HepG2 (cell line): ENCODE results near the gene LYZL1. TPM values are rescaled to one million over a fixed set of nuclear protein-coding genes. Genes with fewer than 3 reads are reported as not detected.

Experiments
- ATAC-seq: fragments of 200-7000 bp; cut with Tn5 transposase; 3 replicates; pipeline ENCODE4 v1.9.1; 2020; ENCODE audit warnings: mild to moderate bottlenecking, moderate library complexity
- BruUV-seq: library from RNA; stranded (reverse); fragments of 400-500 nt; replicated peaks from 2 replicates; lab custom pipeline; 2021; lab: Mats Ljungman, UMichigan
- CTCF ChIA-PET: fragments of 300-600 bp; formaldehyde crosslinking; extraction: SDS; loops from one replicate; lab custom pipeline; 2021; ENCODE audit warnings: low total read pairs, inconsistent platforms, low intra/inter-chr PET ratio; lab: Yijun Ruan, JAX
- POLR2A ChIA-PET: fragments of 350-600 bp; sonication (Branson Sonifier 250); formaldehyde crosslinking; loops from one replicate; lab custom pipeline; 2020; ENCODE audit warnings: antibody characterized with exemption, inconsistent platforms; lab: Yijun Ruan, JAX
- DNase-seq: peaks from one replicate; pipeline ENCODE4 v3.0.0-alpha.2; 2015; ENCODE audit warnings: low spot score
- FAIRE-seq: peaks from 3 replicates; lab custom pipeline; 2011; peaks lifted over from hg19 to GRCh38; lab: Jason Lieb, UNC
- H2AFZ ChIP-seq: one replicate; pipeline ENCODE4 v1.6.1; 2011; ENCODE audit warnings: low read length, inconsistent platforms
- H3K27ac ChIP-seq: fragments of 300-600 bp; 3 replicates; pipeline ENCODE4 v1.8.0; 2011; ENCODE audit warnings: mixed run types, mild to moderate bottlenecking, mixed read lengths, low read length, inconsistent platforms; ENCODE audit not compliant: insufficient read depth; ENCODE audit errors: extremely low read length
- H3K27me3 ChIP-seq, 2 experiments: fragments of 200-600 bp in 1 of 2; 2 replicates in 1 of 2; 3 replicates in 1 of 2; pipeline versions ENCODE4 v1.6.0 to v1.8.0; 2011; ENCODE audit warnings: low read length in 2 of 2, mild to moderate bottlenecking in 2 of 2, moderate library complexity in 2 of 2, inconsistent platforms in 1 of 2; ENCODE audit not compliant: insufficient read depth in 2 of 2, control insufficient read depth in 1 of 2
- H3K36me3 ChIP-seq, 2 experiments: fragments of 200-600 bp in 1 of 2; replicated peaks in 1 of 2; 2 replicates in 1 of 2; 3 replicates in 1 of 2; pipeline versions ENCODE4 v1.5.1 to v1.8.0; 2011; ENCODE audit warnings: low read length in 2 of 2, inconsistent platforms in 1 of 2; ENCODE audit not compliant: insufficient read depth in 2 of 2, control insufficient read depth in 1 of 2
- H3K4me1 ChIP-seq: 2 replicates; pipeline ENCODE4 v1.5.1; 2012; ENCODE audit warnings: low read length, inconsistent platforms; ENCODE audit not compliant: insufficient read depth
- H3K4me2 ChIP-seq: 2 replicates; pipeline ENCODE4 v1.6.0; 2011; ENCODE audit warnings: low read depth, low read length, inconsistent platforms
- H3K4me3 ChIP-seq, 3 experiments: fragments of 200-600 bp in 1 of 3; sonication (generic), shearing (Covaris generic) in 1 of 3; replicated peaks in 1 of 3; 2 replicates each; pipeline ENCODE4 v1.5.1; 2011 to 2016; ENCODE audit warnings: low read length in 3 of 3, inconsistent platforms in 2 of 3, low read depth in 2 of 3, mild to moderate bottlenecking in 2 of 3, control low read depth in 1 of 3, mixed read lengths in 1 of 3; ENCODE audit not compliant: insufficient read depth in 1 of 3
- H3K79me2 ChIP-seq: one replicate; pipeline ENCODE4 v1.6.1; 2011; ENCODE audit warnings: low read length, inconsistent platforms; ENCODE audit not compliant: insufficient read depth
- H3K9ac ChIP-seq: 2 replicates; pipeline ENCODE4 v1.6.0; 2011; ENCODE audit warnings: mild to moderate bottlenecking, low read depth, low read length, inconsistent platforms; ENCODE audit not compliant: insufficient read depth
- H3K9me3 ChIP-seq: 2 replicates; pipeline ENCODE4 v1.5.1; 2012; ENCODE audit warnings: mild to moderate bottlenecking, low read length
- H4K20me1 ChIP-seq: 2 replicates; pipeline ENCODE4 v1.6.0; 2011; ENCODE audit warnings: inconsistent platforms, mild to moderate bottlenecking, low read length, moderate library complexity; ENCODE audit not compliant: insufficient read depth
- ATM ChIP-seq: fragments of 450-650 bp; IDR thresholded peaks from 2 replicates; pipeline ENCODE4 v1.7.1; 2017; ENCODE audit warnings: mild to moderate bottlenecking, borderline replicate concordance
- BHLHE40 ChIP-seq: IDR thresholded peaks from 2 replicates; pipeline ENCODE4 v1.6.1; 2011; ENCODE audit warnings: low read length, improper control_type of control experiment
- EHMT2 ChIP-seq: fragments of 200-600 bp; sonication (generic); IDR thresholded peaks from 2 replicates; pipeline ENCODE4 v1.7.0; 2017; ENCODE audit warnings: antibody characterized with exemption, low read depth, low read length, borderline replicate concordance
- MYNN ChIP-seq: sonication (generic); formaldehyde crosslinking; IDR thresholded peaks from 2 replicates; pipeline ENCODE4 v1.4.0; 2020; ENCODE audit warnings: mild to moderate bottlenecking, low read depth, missing genetic modification reagents
- POLR2AphosphoS2 ChIP-seq: IDR thresholded peaks from 2 replicates; pipeline ENCODE4 v1.6.1; 2011; ENCODE audit warnings: low read depth, low read length, improper control_type of control experiment
- REL ChIP-seq: sonication (generic); formaldehyde crosslinking; conservative IDR thresholded peaks from 2 replicates; pipeline ENCODE4 v1.8.0; 2022; ENCODE audit warnings: mild to moderate bottlenecking, missing genetic modification reagents, moderate library complexity
- TAF1 ChIP-seq: sonication (generic); formaldehyde crosslinking; IDR thresholded peaks from 2 replicates; pipeline ENCODE4 v1.4.0; 2020; ENCODE audit warnings: missing genetic modification reagents
- ZNF33B ChIP-seq: sonication (generic); formaldehyde crosslinking; IDR thresholded peaks from 2 replicates; pipeline ENCODE4 v1.5.1; 2020; ENCODE audit warnings: mild to moderate bottlenecking, missing genetic modification reagents
- ZNF550 ChIP-seq: sonication (generic); formaldehyde crosslinking; IDR thresholded peaks from 2 replicates; pipeline ENCODE4 v1.4.0; 2020; ENCODE audit warnings: mild to moderate bottlenecking, missing genetic modification reagents, borderline replicate concordance
- ZNF660 ChIP-seq: sonication (generic); formaldehyde crosslinking; IDR thresholded peaks from 2 replicates; pipeline ENCODE4 v1.5.1; 2020; ENCODE audit warnings: mild to moderate bottlenecking, low read depth, missing genetic modification reagents, borderline replicate concordance
- ZNF766 ChIP-seq: sonication (generic); formaldehyde crosslinking; IDR thresholded peaks from 2 replicates; pipeline ENCODE4 v1.5.0; 2020; ENCODE audit warnings: missing genetic modification reagents, borderline replicate concordance
- WGBS: methylation state at CpG from one replicate; pipeline ENCODE4 v1.1.6; 2017; ENCODE audit warnings: low lambda C conversion rate; 5-methylcytosine and 5-hydroxymethylcytosine counted together
- in situ Hi-C: cut with HindIII; loops from 2 replicates; pipeline ENCODE4 v1.10.0; 2017; ENCODE audit warnings: low pct_unique_long_range_greater_than_20kb; ENCODE audit not compliant: extremely low pct_ligation_motif_present
- intact Hi-C: fragments of 100-400 bp; cut with micrococcal nuclease; formaldehyde crosslinking; loops from one replicate; pipeline ENCODE4 v1.10.0; 2022; ENCODE audit not compliant: unreplicated experiment
- polyA plus RNA-seq, 8 experiments: library from polyadenylated mRNA; depleted of rRNA in 3 of 8; stranded (reverse) in 7 of 8; unstranded in 1 of 8; fragments of >200 nt; fragmentation: Illumina TruSeq in 4 of 8; extraction: Trizol in 4 of 8; gene quantifications; 2 replicates each; pipeline versions ENCODE4 v1.2.1 to v1.2.3, GENCODE V29; 2011 to 2016; ENCODE audit warnings: low read depth in 4 of 8, missing spikeins in 1 of 8, mixed read lengths in 1 of 8; ENCODE audit not compliant: insufficient read depth in 1 of 8
- total RNA-seq, 5 experiments: library from RNA; depleted of rRNA; stranded (reverse); fragments of >200 nt; fragmentation: Illumina TruSeq; extraction: Trizol; gene quantifications; 2 replicates each; pipeline ENCODE4 v1.2.3, GENCODE V29; 2016; ENCODE audit warnings: low read depth in 1 of 5
- TF ChIP-seq, protein P1 (sequence below): sonication (generic); formaldehyde crosslinking; conservative IDR thresholded peaks from 2 replicates; pipeline ENCODE4 v1.8.1; 2023; ENCODE audit warnings: missing genetic modification reagents
- TF ChIP-seq, protein P2 (sequence below): sonication (generic); formaldehyde crosslinking; IDR thresholded peaks from 2 replicates; pipeline ENCODE4 v1.5.1; 2020; ENCODE audit warnings: missing genetic modification reagents, mild to moderate bottlenecking, borderline replicate concordance
- TF ChIP-seq, protein P3 (sequence below): sonication (generic); formaldehyde crosslinking; IDR thresholded peaks from 2 replicates; pipeline ENCODE4 v1.5.0; 2020; ENCODE audit warnings: missing genetic modification reagents
- TF ChIP-seq, protein P4 (sequence below): sonication (generic); formaldehyde crosslinking; IDR thresholded peaks from 2 replicates; pipeline ENCODE4 v1.9.0; 2021; ENCODE audit warnings: missing genetic modification reagents, mild to moderate bottlenecking, borderline replicate concordance
- TF ChIP-seq, protein P5 (sequence below): sonication (generic); formaldehyde crosslinking; IDR thresholded peaks from 2 replicates; pipeline ENCODE4 v1.8.0; 2022; ENCODE audit warnings: mild to moderate bottlenecking, missing genetic modification reagents; ENCODE audit not compliant: insufficient replicate concordance

LYZL1 gene
- total and polyA plus RNA-seq, 2 of the 13 experiments (the other 11 are each of a cell fraction or from before 2014, with no cell fraction given) = not detected

DNA sequence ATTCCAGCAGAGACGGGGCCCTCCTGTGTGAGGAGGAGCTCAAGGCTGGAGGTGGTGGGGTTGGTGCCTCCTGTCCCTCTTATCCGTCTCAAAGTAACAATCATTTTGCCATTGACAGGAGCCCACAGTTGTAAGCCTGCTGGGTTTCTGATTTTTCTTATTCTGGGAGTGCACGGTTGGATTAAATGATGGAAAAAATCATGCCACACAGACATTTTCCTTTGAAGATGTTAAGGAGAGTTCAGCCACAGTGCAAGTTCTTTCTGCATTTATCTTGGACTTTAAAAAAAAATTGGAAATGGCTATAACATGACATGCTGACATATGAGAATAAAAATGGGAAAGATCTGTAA lies 8.4 kb upstream of the LYZL1 start (continued):
- TF ChIP-seq, protein P1, sequence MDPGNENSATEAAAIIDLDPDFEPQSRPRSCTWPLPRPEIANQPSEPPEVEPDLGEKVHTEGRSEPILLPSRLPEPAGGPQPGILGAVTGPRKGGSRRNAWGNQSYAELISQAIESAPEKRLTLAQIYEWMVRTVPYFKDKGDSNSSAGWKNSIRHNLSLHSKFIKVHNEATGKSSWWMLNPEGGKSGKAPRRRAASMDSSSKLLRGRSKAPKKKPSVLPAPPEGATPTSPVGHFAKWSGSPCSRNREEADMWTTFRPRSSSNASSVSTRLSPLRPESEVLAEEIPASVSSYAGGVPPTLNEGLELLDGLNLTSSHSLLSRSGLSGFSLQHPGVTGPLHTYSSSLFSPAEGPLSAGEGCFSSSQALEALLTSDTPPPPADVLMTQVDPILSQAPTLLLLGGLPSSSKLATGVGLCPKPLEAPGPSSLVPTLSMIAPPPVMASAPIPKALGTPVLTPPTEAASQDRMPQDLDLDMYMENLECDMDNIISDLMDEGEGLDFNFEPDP = no peak
- TF ChIP-seq, protein P2, sequence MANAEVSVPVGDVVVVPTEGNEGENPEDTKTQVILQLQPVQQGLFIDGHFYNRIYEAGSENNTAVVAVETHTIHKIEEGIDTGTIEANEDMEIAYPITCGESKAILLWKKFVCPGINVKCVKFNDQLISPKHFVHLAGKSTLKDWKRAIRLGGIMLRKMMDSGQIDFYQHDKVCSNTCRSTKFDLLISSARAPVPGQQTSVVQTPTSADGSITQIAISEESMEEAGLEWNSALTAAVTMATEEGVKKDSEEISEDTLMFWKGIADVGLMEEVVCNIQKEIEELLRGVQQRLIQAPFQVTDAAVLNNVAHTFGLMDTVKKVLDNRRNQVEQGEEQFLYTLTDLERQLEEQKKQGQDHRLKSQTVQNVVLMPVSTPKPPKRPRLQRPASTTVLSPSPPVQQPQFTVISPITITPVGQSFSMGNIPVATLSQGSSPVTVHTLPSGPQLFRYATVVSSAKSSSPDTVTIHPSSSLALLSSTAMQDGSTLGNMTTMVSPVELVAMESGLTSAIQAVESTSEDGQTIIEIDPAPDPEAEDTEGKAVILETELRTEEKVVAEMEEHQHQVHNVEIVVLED (CRISPR knock-in tag) = no peak
- TF ChIP-seq TAF1 (no peak), POLR2AphosphoS2 (no peak)

DNA sequence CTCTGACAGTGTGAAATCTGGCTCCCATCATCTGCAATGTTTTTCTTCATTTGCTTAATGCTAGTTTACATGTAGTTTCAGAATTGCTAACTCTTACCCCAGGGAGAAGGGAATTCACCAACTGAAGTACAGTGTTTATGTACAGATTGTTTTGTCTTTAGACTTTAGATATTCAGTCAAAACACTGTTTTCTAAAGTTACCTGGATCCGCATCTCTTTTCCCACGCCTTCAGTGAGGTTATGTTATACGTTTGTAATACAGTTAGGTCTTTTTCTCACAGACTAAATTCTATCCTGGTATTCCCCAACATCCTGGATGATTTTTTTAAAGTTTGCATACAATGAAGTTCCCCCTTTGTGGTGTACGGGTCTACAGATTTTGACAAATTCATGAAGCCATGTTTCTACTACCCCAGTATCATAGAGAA lies 3.2 kb upstream of the LYZL1 start:
- CTCF ChIA-PET = no interaction called here
- Histone ChIP-seq H3K27ac (no peak overlapping the region), H3K27me3 (peaks cover 0 to 1% of the 10 kb centered on the region in 2 experiments; a peak in 2 of 5 replicates), H3K4me3 (no peak overlapping the region), H3K79me2 (no peaks in the 10 kb centered on the region), H4K20me1 (no peaks in the 10 kb centered on the region), H3K9me3 (no peaks in the 10 kb centered on the region), H3K4me2 (no peak overlapping the region), H3K4me1 (no peaks in the 10 kb centered on the region), H3K9ac (no peak overlapping the region), H3K36me3 (no peaks in the 10 kb centered on the region), H2AFZ (no peak overlapping the region)
- WGBS = 46% methylated on average over 4 of the region's 4 CpGs
- no peak for ATAC-seq
- no TSS peak for BruUV-seq
- intact Hi-C loops (no loop called here), in situ Hi-C loops (no loop called here)
- no peak for FAIRE-seq
- no peak for DNase-seq
- POLR2A ChIA-PET = no interaction called here
- TF ChIP-seq EHMT2 = no peak
- no peak for TF ChIP-seq MYNN (CRISPR knock-in tag)
- TF ChIP-seq ZNF766 (CRISPR knock-in tag) = no peak
- TF ChIP-seq ZNF33B (CRISPR knock-in tag) = no peak
- no peak for TF ChIP-seq ZNF550 (CRISPR knock-in tag)
- TF ChIP-seq BHLHE40 = no peak
- TF ChIP-seq ATM = no peak
- TF ChIP-seq, protein P3, sequence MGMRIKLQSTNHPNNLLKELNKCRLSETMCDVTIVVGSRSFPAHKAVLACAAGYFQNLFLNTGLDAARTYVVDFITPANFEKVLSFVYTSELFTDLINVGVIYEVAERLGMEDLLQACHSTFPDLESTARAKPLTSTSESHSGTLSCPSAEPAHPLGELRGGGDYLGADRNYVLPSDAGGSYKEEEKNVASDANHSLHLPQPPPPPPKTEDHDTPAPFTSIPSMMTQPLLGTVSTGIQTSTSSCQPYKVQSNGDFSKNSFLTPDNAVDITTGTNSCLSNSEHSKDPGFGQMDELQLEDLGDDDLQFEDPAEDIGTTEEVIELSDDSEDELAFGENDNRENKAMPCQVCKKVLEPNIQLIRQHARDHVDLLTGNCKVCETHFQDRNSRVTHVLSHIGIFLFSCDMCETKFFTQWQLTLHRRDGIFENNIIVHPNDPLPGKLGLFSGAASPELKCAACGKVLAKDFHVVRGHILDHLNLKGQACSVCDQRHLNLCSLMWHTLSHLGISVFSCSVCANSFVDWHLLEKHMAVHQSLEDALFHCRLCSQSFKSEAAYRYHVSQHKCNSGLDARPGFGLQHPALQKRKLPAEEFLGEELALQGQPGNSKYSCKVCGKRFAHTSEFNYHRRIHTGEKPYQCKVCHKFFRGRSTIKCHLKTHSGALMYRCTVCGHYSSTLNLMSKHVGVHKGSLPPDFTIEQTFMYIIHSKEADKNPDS = no peak
- TF ChIP-seq, protein P4, sequence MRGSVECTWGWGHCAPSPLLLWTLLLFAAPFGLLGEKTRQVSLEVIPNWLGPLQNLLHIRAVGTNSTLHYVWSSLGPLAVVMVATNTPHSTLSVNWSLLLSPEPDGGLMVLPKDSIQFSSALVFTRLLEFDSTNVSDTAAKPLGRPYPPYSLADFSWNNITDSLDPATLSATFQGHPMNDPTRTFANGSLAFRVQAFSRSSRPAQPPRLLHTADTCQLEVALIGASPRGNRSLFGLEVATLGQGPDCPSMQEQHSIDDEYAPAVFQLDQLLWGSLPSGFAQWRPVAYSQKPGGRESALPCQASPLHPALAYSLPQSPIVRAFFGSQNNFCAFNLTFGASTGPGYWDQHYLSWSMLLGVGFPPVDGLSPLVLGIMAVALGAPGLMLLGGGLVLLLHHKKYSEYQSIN (CRISPR knock-in tag) = no peak
- TF ChIP-seq ZNF660 (CRISPR knock-in tag) = no peak
- no peak for TF ChIP-seq REL
- TF ChIP-seq, protein P5, sequence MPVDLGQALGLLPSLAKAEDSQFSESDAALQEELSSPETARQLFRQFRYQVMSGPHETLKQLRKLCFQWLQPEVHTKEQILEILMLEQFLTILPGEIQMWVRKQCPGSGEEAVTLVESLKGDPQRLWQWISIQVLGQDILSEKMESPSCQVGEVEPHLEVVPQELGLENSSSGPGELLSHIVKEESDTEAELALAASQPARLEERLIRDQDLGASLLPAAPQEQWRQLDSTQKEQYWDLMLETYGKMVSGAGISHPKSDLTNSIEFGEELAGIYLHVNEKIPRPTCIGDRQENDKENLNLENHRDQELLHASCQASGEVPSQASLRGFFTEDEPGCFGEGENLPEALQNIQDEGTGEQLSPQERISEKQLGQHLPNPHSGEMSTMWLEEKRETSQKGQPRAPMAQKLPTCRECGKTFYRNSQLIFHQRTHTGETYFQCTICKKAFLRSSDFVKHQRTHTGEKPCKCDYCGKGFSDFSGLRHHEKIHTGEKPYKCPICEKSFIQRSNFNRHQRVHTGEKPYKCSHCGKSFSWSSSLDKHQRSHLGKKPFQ (CRISPR knock-in tag) = no peak
